ENCODE results near the gene SF3B4. TPM values are rescaled to one million over a fixed set of nuclear protein-coding genes. Genes with fewer than 3 reads are reported as not detected.
"Not testable (repeated sequence)": the region's sequence is repeated elsewhere in the genome, so short reads cannot be mapped to it uniquely, and the experiment has no call there.

The SF3B4 gene
- total and polyA plus RNA-seq, 8 donors = 39.4 to 78.8 (median 66.3) TPM

DNA sequence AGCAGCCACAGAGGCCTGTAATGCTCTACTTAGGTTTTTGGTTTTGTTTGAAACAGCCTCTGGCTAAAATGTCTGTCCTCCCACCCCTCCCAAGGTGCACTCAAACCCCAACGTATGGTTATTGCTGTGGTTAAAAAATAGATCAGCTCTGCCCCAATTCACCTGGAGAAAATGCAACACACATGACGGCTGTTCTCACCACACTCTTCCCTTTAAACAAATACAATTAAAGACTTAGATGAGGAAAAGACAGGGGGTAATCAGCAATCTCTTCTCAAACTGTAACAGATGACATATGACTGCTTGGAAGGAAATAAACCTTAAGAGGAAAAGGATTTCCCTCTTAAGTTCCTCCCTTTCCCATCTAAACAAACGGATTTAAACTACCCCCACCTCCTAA, 15.3 kb upstream of the SF3B4 start:
- H3K36me3 ChIP-seq = peaks cover 0 to 41% of the 10 kb centered on the region in 2 donors
- TF ChIP-seq, protein P1, sequence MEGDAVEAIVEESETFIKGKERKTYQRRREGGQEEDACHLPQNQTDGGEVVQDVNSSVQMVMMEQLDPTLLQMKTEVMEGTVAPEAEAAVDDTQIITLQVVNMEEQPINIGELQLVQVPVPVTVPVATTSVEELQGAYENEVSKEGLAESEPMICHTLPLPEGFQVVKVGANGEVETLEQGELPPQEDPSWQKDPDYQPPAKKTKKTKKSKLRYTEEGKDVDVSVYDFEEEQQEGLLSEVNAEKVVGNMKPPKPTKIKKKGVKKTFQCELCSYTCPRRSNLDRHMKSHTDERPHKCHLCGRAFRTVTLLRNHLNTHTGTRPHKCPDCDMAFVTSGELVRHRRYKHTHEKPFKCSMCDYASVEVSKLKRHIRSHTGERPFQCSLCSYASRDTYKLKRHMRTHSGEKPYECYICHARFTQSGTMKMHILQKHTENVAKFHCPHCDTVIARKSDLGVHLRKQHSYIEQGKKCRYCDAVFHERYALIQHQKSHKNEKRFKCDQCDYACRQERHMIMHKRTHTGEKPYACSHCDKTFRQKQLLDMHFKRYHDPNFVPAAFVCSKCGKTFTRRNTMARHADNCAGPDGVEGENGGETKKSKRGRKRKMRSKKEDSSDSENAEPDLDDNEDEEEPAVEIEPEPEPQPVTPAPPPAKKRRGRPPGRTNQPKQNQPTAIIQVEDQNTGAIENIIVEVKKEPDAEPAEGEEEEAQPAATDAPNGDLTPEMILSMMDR (IDR thresholded peaks at IDR 0.05) = no peak
- H3K27ac ChIP-seq = peak overlapping the region in 1 of 2 donors; percentile 48
- H3K4me1 ChIP-seq = peaks cover 14 to 40% of the 10 kb centered on the region in 2 donors
- intact Hi-C loops (cut with DNase I) = no loop called here
- ATAC-seq (no peak), DNase-seq (no peak)
- H3K27me3 ChIP-seq = no peaks in the 10 kb centered on the region
- no peaks in the 10 kb centered on the region for H3K9me3 ChIP-seq
- no peak overlapping the region for H3K4me3 ChIP-seq

- DNase-seq (peak in 2 of 4 donors; percentile 39 to 71), ATAC-seq (peak; percentile 39)
- H3K4me3 ChIP-seq = no peak overlapping the region
- TF ChIP-seq, protein P1 (IDR thresholded peaks at IDR 0.05) = no peak
- no peaks in the 10 kb centered on the region for H3K27me3 ChIP-seq
- H3K4me1 ChIP-seq = peaks cover 20 to 46% of the 10 kb centered on the region in 2 donors
- H3K9me3 ChIP-seq = no peaks in the 10 kb centered on the region
- peaks cover 0 to 35% of the 10 kb centered on the region in 2 donors for H3K36me3 ChIP-seq
- H3K27ac ChIP-seq = peak overlapping the region in 1 of 2 donors; percentile 48
- intact Hi-C loops (cut with DNase I) = no loop called here
These were observed 14.6 kb upstream of the SF3B4 start for GRCh38 chr1:149942207-149942606.

DNA sequence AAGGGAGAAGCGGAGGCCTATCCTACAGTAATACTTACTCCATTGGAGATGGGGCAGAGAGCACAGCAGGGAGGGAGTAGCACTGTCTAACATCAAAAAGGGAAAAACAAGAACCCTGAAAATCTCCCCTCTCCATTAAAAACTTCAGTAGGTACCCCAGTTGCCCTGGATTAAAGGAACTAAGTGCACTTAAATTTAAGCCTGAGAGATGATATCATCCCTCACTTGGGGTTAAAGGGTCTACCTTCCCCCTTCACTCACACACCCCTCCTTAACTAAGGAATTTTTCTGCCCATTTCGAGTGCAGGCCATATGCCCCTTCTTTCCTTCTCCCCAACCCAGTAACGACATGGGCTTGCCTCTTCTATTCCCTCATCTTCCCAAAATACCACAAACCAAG, 12.8 kb upstream of the SF3B4 start:
- ATAC-seq (no peak), DNase-seq (no peak)
- H3K9me3 ChIP-seq = no peaks in the 10 kb centered on the region
- H3K36me3 ChIP-seq = peaks cover 0 to 17% of the 10 kb centered on the region in 2 donors
- H3K27ac ChIP-seq = no peak overlapping the region
- intact Hi-C loops (cut with DNase I) = no loop called here
- H3K4me1 ChIP-seq = peaks cover 20 to 64% of the 10 kb centered on the region in 2 donors
- TF ChIP-seq, protein P1 (IDR thresholded peaks at IDR 0.05) = no peak
- no peak overlapping the region for H3K4me3 ChIP-seq
- H3K27me3 ChIP-seq = no peaks in the 10 kb centered on the region

DNA sequence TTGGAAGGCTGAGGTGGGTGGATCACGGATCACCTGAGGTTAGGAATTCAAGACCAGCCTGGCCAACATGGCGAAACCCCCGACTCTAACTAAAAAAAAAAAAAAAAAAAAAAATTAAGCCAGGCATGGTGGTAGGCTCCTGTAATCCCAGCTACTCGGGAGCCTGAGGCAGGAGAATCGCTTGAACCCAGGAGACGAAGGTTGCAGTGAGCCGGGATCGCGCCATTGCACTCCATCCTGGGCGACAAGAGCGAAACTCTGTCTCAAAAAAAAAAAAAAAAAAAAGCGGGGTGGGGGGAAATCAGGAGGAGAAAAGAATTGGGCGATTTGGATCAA, 11.0 kb upstream of the SF3B4 start:
- peak overlapping the region; percentile 73 to 87 for H3K27ac ChIP-seq
- ATAC-seq; H3K9me3 ChIP-seq; intact Hi-C loops (cut with DNase I); H3K27me3 ChIP-seq; H3K4me3 ChIP-seq; H3K36me3 ChIP-seq; DNase-seq: not testable (repeated sequence)
- H3K4me1 ChIP-seq = peaks cover 20 to 65% of the 10 kb centered on the region in 2 donors

DNA sequence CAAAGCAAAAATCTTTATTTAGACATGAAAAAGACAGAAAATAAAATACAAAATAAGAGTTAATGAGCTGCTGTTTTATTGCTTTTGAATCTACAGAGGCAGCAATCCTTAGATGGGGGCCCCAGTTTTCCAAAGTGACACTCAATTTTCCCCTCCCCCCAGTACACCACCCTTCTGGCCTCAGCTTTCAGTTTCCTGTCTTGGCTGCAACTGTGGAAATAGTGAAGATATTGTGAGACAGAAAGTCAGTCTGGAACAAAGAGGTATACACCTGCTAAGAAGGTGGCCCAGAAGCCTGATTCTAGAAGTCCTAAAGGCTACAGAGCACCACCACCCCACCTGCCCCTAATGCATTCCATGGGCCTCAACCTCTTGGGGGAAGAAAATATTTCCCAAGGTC, 10.2 kb upstream of the SF3B4 start:
- peak overlapping the region in 1 of 2 donors; percentile 47 for H3K4me3 ChIP-seq
- intact Hi-C loops (cut with DNase I) = no loop called here
- no peaks in the 10 kb centered on the region for H3K9me3 ChIP-seq
- TF ChIP-seq, protein P1 (IDR thresholded peaks at IDR 0.05) = no peak
- peak overlapping the region; percentile 45 to 78 for H3K27ac ChIP-seq
- no peaks in the 10 kb centered on the region for H3K27me3 ChIP-seq
- H3K36me3 ChIP-seq = no peaks in the 10 kb centered on the region
- no peak for DNase-seq
- H3K4me1 ChIP-seq = peaks cover 20 to 62% of the 10 kb centered on the region in 2 donors
- ATAC-seq = peak; percentile 6
